ENCODE data around the gene CLASP2.
"Not testable (repeated sequence)": the region's sequence is repeated elsewhere in the genome, so short reads cannot be mapped to it uniquely, and the experiment has no call there.

The CLASP2 gene

GRCh38 chr3:33488246-33488645 is 229.8 kb downstream of the CLASP2 start:
- DNase-seq, result no peak
- H3K27me3 Mint-ChIP-seq (ENCODE audit: low read depth, poor library complexity), result peaks cover 5% of the 10 kb centered on the region
- TF ChIP-seq CTCF (IDR thresholded peaks at IDR 0.05), result no peak
- H3K4me3 Mint-ChIP-seq, result no peak overlapping the region
- H3K4me1 Mint-ChIP-seq, result no peaks in the 10 kb centered on the region
- H3K9me3 Mint-ChIP-seq, result no peaks in the 10 kb centered on the region
- no peaks in the 10 kb centered on the region for H3K36me3 Mint-ChIP-seq (ENCODE audit: low read depth)
- H3K27ac Mint-ChIP-seq, result peak overlapping the region; percentile 43

- no peak for DNase-seq
Observed at GRCh38 chr3:33482111-33482521, 235.9 kb downstream of the CLASP2 start.

GRCh38 chr3:33474896-33475295 is 243.2 kb downstream of the CLASP2 start:
- Mint-ChIP-seq H3K4me1 (no peaks in the 10 kb centered on the region), H3K27me3 (ENCODE audit: low read depth, poor library complexity) (peaks cover 3% of the 10 kb centered on the region), H3K9me3 (peaks cover 13% of the 10 kb centered on the region), H3K36me3 (ENCODE audit: low read depth) (peaks cover 6% of the 10 kb centered on the region), H3K4me3 (no peak overlapping the region), H3K27ac (no peak overlapping the region)
- no peak for DNase-seq
- no peak for TF ChIP-seq CTCF (IDR thresholded peaks at IDR 0.05)

More at GRCh38 chr3:33482111-33482521, 235.9 kb downstream of the CLASP2 start:
- H3K27me3 Mint-ChIP-seq (ENCODE audit: low read depth, poor library complexity), result peaks cover 3% of the 10 kb centered on the region
- H3K36me3 Mint-ChIP-seq (ENCODE audit: low read depth), result peaks cover 6% of the 10 kb centered on the region
- peaks cover 28% of the 10 kb centered on the region for H3K9me3 Mint-ChIP-seq
- TF ChIP-seq CTCF (IDR thresholded peaks at IDR 0.05), result no peak
- H3K4me3 Mint-ChIP-seq, result no peak overlapping the region
- H3K27ac Mint-ChIP-seq, result no peak overlapping the region
- no peaks in the 10 kb centered on the region for H3K4me1 Mint-ChIP-seq

GRCh38 chr3:33473813-33474212 is 244.2 kb downstream of the CLASP2 start:
- no peak overlapping the region for H3K4me3 Mint-ChIP-seq
- no peaks in the 10 kb centered on the region for H3K4me1 Mint-ChIP-seq
- H3K36me3 Mint-ChIP-seq (ENCODE audit: low read depth), result peaks cover under 1% of the 10 kb centered on the region
- H3K27ac Mint-ChIP-seq, result no peak overlapping the region
- no peak for DNase-seq
- peaks cover 5% of the 10 kb centered on the region for H3K9me3 Mint-ChIP-seq
- peaks cover 3% of the 10 kb centered on the region for H3K27me3 Mint-ChIP-seq (ENCODE audit: low read depth, poor library complexity)
- TF ChIP-seq CTCF (IDR thresholded peaks at IDR 0.05), result no peak

- DNase-seq, result no peak
- Mint-ChIP-seq H3K27ac (no peak overlapping the region), H3K36me3 (ENCODE audit: low read depth) (peaks cover 22% of the 10 kb centered on the region), H3K9me3 (peaks cover 29% of the 10 kb centered on the region), H3K4me3 (no peak overlapping the region), H3K27me3 (ENCODE audit: low read depth, poor library complexity) (peaks cover 6% of the 10 kb centered on the region), H3K4me1 (peaks cover 5% of the 10 kb centered on the region)
- no peak for TF ChIP-seq CTCF (IDR thresholded peaks at IDR 0.05)
Observed at GRCh38 chr3:33467786-33468185, 250.3 kb downstream of the CLASP2 start.

- Mint-ChIP-seq H3K9me3 (peaks cover 54% of the 10 kb centered on the region), H3K4me1 (peaks cover 5% of the 10 kb centered on the region)
Observed at GRCh38 chr3:33461097-33461496, 257.0 kb downstream of the CLASP2 start.

GRCh38 chr3:33459577-33459976 is 258.5 kb downstream of the CLASP2 start:
- H3K27ac Mint-ChIP-seq; H3K4me3 Mint-ChIP-seq; H3K4me1 Mint-ChIP-seq; H3K27me3 Mint-ChIP-seq (ENCODE audit: low read depth, poor library complexity); DNase-seq: not testable (repeated sequence)
- H3K9me3 Mint-ChIP-seq, result peaks cover 69% of the 10 kb centered on the region
- H3K36me3 Mint-ChIP-seq (ENCODE audit: low read depth), result peaks cover 45% of the 10 kb centered on the region

More at GRCh38 chr3:33461097-33461496, 257.0 kb downstream of the CLASP2 start:
- no peak overlapping the region for H3K4me3 Mint-ChIP-seq
- DNase-seq, result no peak
- peaks cover 32% of the 10 kb centered on the region for H3K36me3 Mint-ChIP-seq (ENCODE audit: low read depth)
- no peak for TF ChIP-seq CTCF (IDR thresholded peaks at IDR 0.05)
- H3K27me3 Mint-ChIP-seq (ENCODE audit: low read depth, poor library complexity), result no peaks in the 10 kb centered on the region
- no peak overlapping the region for H3K27ac Mint-ChIP-seq

Data from nephron progenitor cell (in vitro differentiated cells).